SU-DHL-6 (cell line): ENCODE results near the gene PRMT9.

Source experiments
- H2AFZ ChIP-seq: fragments of 200-600 bp; sonication (generic); 2 replicates; pipeline ENCODE4 v1.6.1; 2014; ENCODE audit warnings: low read depth, mild to moderate bottlenecking, moderate library complexity, mixed read lengths, antibody characterized with exemption, low read length; ENCODE audit not compliant: severe bottlenecking
- H3F3A ChIP-seq: fragments of 200-600 bp; shearing (Covaris generic); 2 replicates; pipeline ENCODE4 v1.6.0; 2016; ENCODE audit warnings: antibody characterized with exemption, mild to moderate bottlenecking; ENCODE audit not compliant: insufficient read depth
- H3K27ac ChIP-seq: fragments of 200-600 bp; sonication (generic); 2 replicates; pipeline ENCODE4 v1.5.1; 2016; ENCODE audit warnings: low read depth, mild to moderate bottlenecking, low read length, moderate library complexity, mixed read lengths
- H3K27me3 ChIP-seq: fragments of 200-600 bp; sonication (generic), shearing (Covaris generic); 2 replicates; pipeline ENCODE4 v1.6.0; 2014; ENCODE audit warnings: mild to moderate bottlenecking, low read length
- H3K36me3 ChIP-seq: fragments of 200-600 bp; sonication (generic); 2 replicates; pipeline ENCODE4 v1.6.1; 2014; ENCODE audit warnings: mild to moderate bottlenecking, low read length, mixed read lengths
- H3K4me2 ChIP-seq: fragments of 300-600, 200-600 bp; shearing (Covaris generic), sonication (generic); 2 replicates; pipeline ENCODE4 v1.6.0; 2014; ENCODE audit warnings: low read length, low read depth, mild to moderate bottlenecking; ENCODE audit not compliant: poor library complexity, severe bottlenecking
- H3K4me3 ChIP-seq: fragments of 200-600 bp; sonication (generic); 2 replicates; pipeline ENCODE4 v1.5.1; 2014; ENCODE audit warnings: antibody characterized with exemption, low read length, mild to moderate bottlenecking, mixed read lengths; ENCODE audit not compliant: insufficient read depth, poor library complexity, severe bottlenecking
- H3K79me2 ChIP-seq: fragments of 200-600 bp; sonication (generic); 2 replicates; pipeline ENCODE4 v1.6.1; 2014; ENCODE audit warnings: mild to moderate bottlenecking, low read length, moderate library complexity; ENCODE audit not compliant: insufficient read depth
- H3K9ac ChIP-seq: fragments of 200-600 bp; sonication (generic); 2 replicates; pipeline ENCODE4 v1.7.0; 2014; ENCODE audit warnings: mild to moderate bottlenecking, low read length
- H3K9me2 ChIP-seq: fragments of 200-600 bp; sonication (generic); replicated peaks from 2 replicates; pipeline ENCODE4 v1.6.1; 2014; ENCODE audit warnings: low read length; ENCODE audit not compliant: insufficient read depth
- H3K9me3 ChIP-seq: fragments of 200-600 bp; sonication (generic); 2 replicates; pipeline ENCODE4 v1.6.1; 2014; ENCODE audit warnings: low read length, mixed read lengths; ENCODE audit not compliant: insufficient read depth
- H4K20me1 ChIP-seq: fragments of 200-600 bp; sonication (generic); 2 replicates; pipeline ENCODE4 v1.6.1; 2014; ENCODE audit warnings: low read depth, mild to moderate bottlenecking, antibody characterized with exemption, low read length, moderate library complexity, mixed read lengths
- EZH2phosphoT487 ChIP-seq: fragments of 200-600 bp; sonication (generic), shearing (Covaris generic); conservative IDR thresholded peaks from 2 replicates; pipeline ENCODE4 v1.6.1; 2018; ENCODE audit warnings: mild to moderate bottlenecking, antibody characterized with exemption, low read length, moderate library complexity, mixed read lengths
- TF ChIP-seq, protein P1 (sequence below): fragments of 200-600 bp; sonication (generic); IDR thresholded peaks from one replicate; pipeline ENCODE4 v1.5.1; 2017; ENCODE audit warnings: antibody characterized with exemption, mild to moderate bottlenecking, low read length, moderate library complexity; ENCODE audit not compliant: insufficient read depth, poor library complexity, severe bottlenecking

The PRMT9 gene

DNA sequence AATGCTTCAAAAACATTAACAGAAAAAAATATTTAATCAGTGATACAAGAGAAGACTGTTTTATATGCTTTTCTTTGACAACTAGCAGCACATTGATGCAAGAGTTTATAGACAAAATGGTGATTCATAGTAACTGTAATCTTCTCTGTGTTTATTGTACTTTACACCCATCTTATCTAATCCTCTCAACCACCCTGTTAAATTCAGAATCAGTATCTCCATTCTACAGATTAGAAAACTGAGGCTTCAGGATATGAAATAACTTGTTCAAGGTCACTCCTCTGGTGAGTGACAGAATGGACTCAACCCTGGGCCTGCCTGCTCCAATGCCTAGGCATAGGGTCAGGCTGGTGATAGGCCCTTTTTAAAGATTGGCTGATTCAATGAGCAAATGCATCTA lies 92.9 kb downstream of the PRMT9 start:
- Histone ChIP-seq H3K36me3 (no peaks in the 10 kb centered on the region), H4K20me1 (no peaks in the 10 kb centered on the region), H3F3A (no peaks in the 10 kb centered on the region), H3K79me2 (no peaks in the 10 kb centered on the region), H3K9me3 (no peaks in the 10 kb centered on the region), H3K4me2 (no peak overlapping the region), H3K27ac (no peak overlapping the region), H3K4me3 (no peak overlapping the region), H3K9me2 (no peaks in the 10 kb centered on the region), H3K9ac (no peak overlapping the region), H3K27me3 (no peaks in the 10 kb centered on the region), H2AFZ (no peak overlapping the region)
- TF ChIP-seq EZH2phosphoT487 = no peak
- TF ChIP-seq, protein P1, sequence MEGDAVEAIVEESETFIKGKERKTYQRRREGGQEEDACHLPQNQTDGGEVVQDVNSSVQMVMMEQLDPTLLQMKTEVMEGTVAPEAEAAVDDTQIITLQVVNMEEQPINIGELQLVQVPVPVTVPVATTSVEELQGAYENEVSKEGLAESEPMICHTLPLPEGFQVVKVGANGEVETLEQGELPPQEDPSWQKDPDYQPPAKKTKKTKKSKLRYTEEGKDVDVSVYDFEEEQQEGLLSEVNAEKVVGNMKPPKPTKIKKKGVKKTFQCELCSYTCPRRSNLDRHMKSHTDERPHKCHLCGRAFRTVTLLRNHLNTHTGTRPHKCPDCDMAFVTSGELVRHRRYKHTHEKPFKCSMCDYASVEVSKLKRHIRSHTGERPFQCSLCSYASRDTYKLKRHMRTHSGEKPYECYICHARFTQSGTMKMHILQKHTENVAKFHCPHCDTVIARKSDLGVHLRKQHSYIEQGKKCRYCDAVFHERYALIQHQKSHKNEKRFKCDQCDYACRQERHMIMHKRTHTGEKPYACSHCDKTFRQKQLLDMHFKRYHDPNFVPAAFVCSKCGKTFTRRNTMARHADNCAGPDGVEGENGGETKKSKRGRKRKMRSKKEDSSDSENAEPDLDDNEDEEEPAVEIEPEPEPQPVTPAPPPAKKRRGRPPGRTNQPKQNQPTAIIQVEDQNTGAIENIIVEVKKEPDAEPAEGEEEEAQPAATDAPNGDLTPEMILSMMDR = no peak

DNA sequence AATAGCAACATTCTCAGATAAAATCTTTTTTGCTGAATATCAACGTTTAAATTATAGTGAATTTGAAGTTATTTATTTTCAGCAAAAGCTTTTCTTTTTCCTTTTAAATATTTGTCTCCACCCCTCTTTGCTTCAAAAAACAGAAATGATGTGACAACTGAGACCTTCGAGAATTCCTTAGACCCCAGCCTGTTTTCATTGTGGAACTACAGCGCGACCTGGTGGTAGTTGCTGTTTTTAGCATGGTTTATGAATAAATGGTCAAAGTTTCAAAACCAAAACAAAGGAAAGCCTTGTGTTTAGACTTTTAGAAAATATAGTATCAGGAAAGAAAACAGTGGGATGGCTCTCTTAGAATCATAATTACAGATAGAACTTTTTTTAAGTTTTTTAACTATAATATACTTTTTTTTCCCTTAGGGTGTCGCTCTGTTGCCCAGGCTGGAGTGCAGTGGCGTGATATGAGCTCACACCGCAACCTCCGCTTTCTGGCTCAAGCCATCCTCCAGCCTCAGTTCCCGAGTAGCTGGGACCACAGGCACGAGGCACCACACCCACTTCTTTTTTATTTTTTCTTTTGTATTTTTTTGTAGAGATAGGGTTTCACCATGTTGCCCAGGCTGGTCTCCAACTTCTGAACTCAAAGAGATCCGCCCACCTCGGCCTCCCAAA lies 93.6 kb downstream of the PRMT9 start:
- H3F3A ChIP-seq = no peaks in the 10 kb centered on the region
- no peaks in the 10 kb centered on the region for H3K27me3 ChIP-seq
- no peak overlapping the region for H3K27ac ChIP-seq
- H2AFZ ChIP-seq = no peak overlapping the region
- H3K36me3 ChIP-seq = no peaks in the 10 kb centered on the region
- no peak overlapping the region for H3K4me3 ChIP-seq
- no peak overlapping the region for H3K9ac ChIP-seq
- H3K9me3 ChIP-seq = no peaks in the 10 kb centered on the region
- no peak overlapping the region for H3K4me2 ChIP-seq
- H3K9me2 ChIP-seq = no peaks in the 10 kb centered on the region
- TF ChIP-seq, protein P1 = peak; percentile 78
- no peak for TF ChIP-seq EZH2phosphoT487
- no peaks in the 10 kb centered on the region for H4K20me1 ChIP-seq
- H3K79me2 ChIP-seq = no peaks in the 10 kb centered on the region

DNA sequence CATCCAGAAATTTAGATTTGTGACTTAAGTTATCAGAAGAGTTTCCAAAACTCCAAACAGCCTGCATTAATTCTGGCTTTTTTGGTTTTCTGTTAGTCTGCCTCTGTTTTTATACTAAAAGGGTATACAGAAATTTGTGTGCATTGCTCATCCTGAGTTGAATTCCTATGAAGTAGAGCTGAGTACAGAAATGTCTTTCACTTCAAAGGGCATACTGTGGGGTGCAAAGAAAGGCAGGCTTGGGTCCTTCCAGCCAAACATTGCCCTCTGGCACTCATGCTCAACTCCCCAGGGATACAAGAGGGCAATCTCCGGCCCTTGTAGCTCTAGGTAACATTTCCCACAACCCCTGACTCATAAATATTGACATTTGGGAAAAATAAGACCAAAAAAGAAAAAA lies 94.4 kb downstream of the PRMT9 start:
- Histone ChIP-seq H3K9ac (no peak overlapping the region), H3K79me2 (no peaks in the 10 kb centered on the region), H3K4me3 (no peak overlapping the region), H3K4me2 (no peak overlapping the region), H3F3A (no peaks in the 10 kb centered on the region), H2AFZ (no peak overlapping the region), H3K27me3 (no peaks in the 10 kb centered on the region), H4K20me1 (no peaks in the 10 kb centered on the region), H3K27ac (no peak overlapping the region), H3K9me3 (no peaks in the 10 kb centered on the region), H3K36me3 (no peaks in the 10 kb centered on the region), H3K9me2 (no peaks in the 10 kb centered on the region)
- TF ChIP-seq, protein P1 = no peak
- TF ChIP-seq EZH2phosphoT487 = no peak
